A549 (cell line): ENCODE measurements around the gene SENP5. TPM values are rescaled to one million over a fixed set of nuclear protein-coding genes. Genes with fewer than 3 reads are reported as not detected.

ENCODE experiments used
- ATAC-seq, 2 experiments: fragments of 200-7000 bp in 1 of 2; fragments of >200 bp in 1 of 2; cut with Nextera tagmentation in 1 of 2; cut with Tn5 transposase in 1 of 2; 3 replicates each; pipeline versions ENCODE4 v1.8.0 to v1.9.1; 2018 to 2020; ENCODE audit warnings: mild to moderate bottlenecking in 1 of 2, moderate library complexity in 1 of 2
- CTCF ChIA-PET: fragments of 300-600 bp; sonication (Branson Sonifier 250); formaldehyde crosslinking; extraction: SDS; loops from one replicate; lab custom pipeline; 2021; ENCODE audit warnings: antibody characterized with exemption, inconsistent platforms; lab: Yijun Ruan, JAX
- POLR2A ChIA-PET: fragments of 350-600 bp; formaldehyde crosslinking; extraction: SDS; loops from one replicate; lab custom pipeline; 2021; ENCODE audit warnings: antibody characterized with exemption, inconsistent platforms; lab: Yijun Ruan, JAX
- DNase-seq, 2 experiments: peaks; one replicate each; pipeline versions ENCODE4 v3.0.0 to v3.0.0-alpha.2; 2011 to 2016; ENCODE audit warnings: low read depth in 1 of 2, low spot score in 1 of 2
- FAIRE-seq: peaks from 2 replicates; lab custom pipeline; 2011; peaks lifted over from hg19 to GRCh38; lab: Jason Lieb, UNC
- H3K27ac ChIP-seq, 2 experiments: fragments of >200 bp; sonication (Bioruptor Twin); formaldehyde crosslinking; 3 replicates each; pipeline ENCODE4 v1.5.1; 2016 to 2017
- H3K4me1 ChIP-seq: fragments of >200 bp; sonication (Bioruptor Twin); formaldehyde crosslinking; 3 replicates; pipeline ENCODE4 v1.6.1; 2016
- H3K4me2 ChIP-seq: fragments of >200 bp; sonication (Bioruptor Twin); formaldehyde crosslinking; 3 replicates; pipeline ENCODE4 v1.6.1; 2016
- H3K4me3 ChIP-seq: fragments of >200 bp; sonication (Bioruptor Twin); formaldehyde crosslinking; 3 replicates; pipeline ENCODE4 v1.5.1; 2016
- H3K9me3 ChIP-seq: fragments of >200 bp; sonication (Bioruptor Twin); formaldehyde crosslinking; 3 replicates; pipeline ENCODE4 v1.6.1; 2016
- CBX2 ChIP-seq: fragments of 200-600 bp; sonication (generic); IDR thresholded peaks from 2 replicates; pipeline ENCODE4 v1.6.1; 2016; ENCODE audit warnings: low read depth, mild to moderate bottlenecking, borderline replicate concordance
- CBX8 ChIP-seq: fragments of 200-600 bp; sonication (generic); IDR thresholded peaks from 2 replicates; pipeline ENCODE4 v1.6.1; 2016
- CEBPB ChIP-seq, 2 experiments: fragments of >200 bp in 1 of 2; sonication (Bioruptor Twin) in 1 of 2; formaldehyde crosslinking in 1 of 2; IDR thresholded peaks; 2 replicates each; pipeline ENCODE4 v1.6.1; 2012 to 2016
- CHD2 ChIP-seq: fragments of 150-350 bp; IDR thresholded peaks from 2 replicates; pipeline ENCODE4 v1.6.1; 2014; ENCODE audit warnings: low read length; ENCODE audit not compliant: partially characterized antibody
- EHF ChIP-seq: fragments of 250-450 bp; sonication (Bioruptor Pico); IDR thresholded peaks from 2 replicates; pipeline ENCODE4 v1.5.0; 2020; ENCODE audit warnings: mild to moderate bottlenecking
- EHMT2 ChIP-seq: fragments of 200-600 bp; sonication (generic); IDR thresholded peaks from 2 replicates; pipeline ENCODE4 v1.6.1; 2016; ENCODE audit warnings: antibody characterized with exemption, low read depth, mild to moderate bottlenecking, moderate library complexity
- EP300 ChIP-seq, 2 experiments: fragments of >200 bp; sonication (Bioruptor Twin); formaldehyde crosslinking; IDR thresholded peaks; 2 replicates in 1 of 2; 3 replicates in 1 of 2; pipeline ENCODE4 v1.6.1; 2016 to 2017
- ESRRA ChIP-seq: fragments of 150-350 bp; IDR thresholded peaks from 2 replicates; pipeline ENCODE4 v1.6.1; 2014; ENCODE audit warnings: mild to moderate bottlenecking, low read length, borderline replicate concordance
- FOSL2 ChIP-seq, 2 experiments: fragments of 450-650 bp in 1 of 2; fragments of >200 bp in 1 of 2; sonication (Bioruptor Twin) in 1 of 2; formaldehyde crosslinking; IDR thresholded peaks; 2 replicates each; pipeline versions ENCODE4 v1.5.0 to v1.6.1; 2016 to 2020; ENCODE audit warnings: mild to moderate bottlenecking in 1 of 2, moderate library complexity in 1 of 2
- HEYL ChIP-seq: fragments of 250-450 bp; sonication (Bioruptor Pico); IDR thresholded peaks from 2 replicates; pipeline ENCODE4 v1.8.0; 2021; ENCODE audit warnings: mild to moderate bottlenecking, moderate library complexity
- HOXB5 ChIP-seq: fragments of 250-450 bp; sonication (Bioruptor Pico); IDR thresholded peaks from 2 replicates; pipeline ENCODE4 v1.5.0; 2020; ENCODE audit warnings: mild to moderate bottlenecking, moderate library complexity
- MAFK ChIP-seq: fragments of 450-650 bp; IDR thresholded peaks from 2 replicates; pipeline ENCODE4 v1.6.1; 2014; ENCODE audit not compliant: partially characterized antibody
- MYC ChIP-seq: IDR thresholded peaks from 2 replicates; pipeline ENCODE4 v1.6.1; 2012; ENCODE audit warnings: mild to moderate bottlenecking, inconsistent platforms, low read length, improper control_type of control experiment, borderline replicate concordance
- NPAS2 ChIP-seq: fragments of 250-450 bp; sonication (Bioruptor Pico); IDR thresholded peaks from 2 replicates; pipeline ENCODE4 v1.8.0; 2022; ENCODE audit warnings: mild to moderate bottlenecking, moderate library complexity, borderline replicate concordance
- NR3C1 ChIP-seq: fragments of >200 bp; sonication (Bioruptor Twin); formaldehyde crosslinking; IDR thresholded peaks from 3 replicates; pipeline ENCODE4 v1.6.1; 2017
- PBX3 ChIP-seq: IDR thresholded peaks from 2 replicates; pipeline ENCODE4 v1.6.1; 2012
- PHF8 ChIP-seq: fragments of 200-600 bp; sonication (generic); IDR thresholded peaks from 2 replicates; pipeline ENCODE4 v1.6.1; 2016; ENCODE audit warnings: low read depth, mild to moderate bottlenecking, antibody characterized with exemption, moderate library complexity, borderline replicate concordance
- POLR2A ChIP-seq: IDR thresholded peaks from 2 replicates; pipeline ENCODE4 v1.6.1; 2012; ENCODE audit warnings: mild to moderate bottlenecking, low read length
- POLR2AphosphoS2 ChIP-seq: conservative IDR thresholded peaks from 2 replicates; pipeline ENCODE4 v1.6.1; 2012; ENCODE audit warnings: low read length, improper control_type of control experiment, inconsistent platforms
- RARB ChIP-seq: fragments of 250-450 bp; sonication (Bioruptor Pico); IDR thresholded peaks from 2 replicates; pipeline ENCODE4 v1.8.0; 2021; ENCODE audit warnings: mild to moderate bottlenecking, moderate library complexity
- RCOR1 ChIP-seq: fragments of 150-350 bp; IDR thresholded peaks from 2 replicates; pipeline ENCODE4 v1.6.1; 2014; ENCODE audit warnings: antibody characterized with exemption, low read length, low read depth
- RFX5 ChIP-seq: fragments of 450-650 bp; IDR thresholded peaks from 2 replicates; pipeline ENCODE4 v1.7.1; 2014; ENCODE audit warnings: antibody characterized with exemption, mild to moderate bottlenecking, moderate library complexity
- SMC3 ChIP-seq: fragments of >200 bp; sonication (Bioruptor Twin); formaldehyde crosslinking; IDR thresholded peaks from 3 replicates; pipeline ENCODE4 v1.6.1; 2018; ENCODE audit warnings: inconsistent platforms
- SREBF2 ChIP-seq: fragments of 450-650 bp; IDR thresholded peaks from 2 replicates; pipeline ENCODE4 v1.6.1; 2014; ENCODE audit warnings: mild to moderate bottlenecking, moderate library complexity
- TP53 ChIP-seq: fragments of 250-450 bp; sonication (Bioruptor Pico); IDR thresholded peaks from 2 replicates; pipeline ENCODE4 v1.5.0; 2021; ENCODE audit warnings: mild to moderate bottlenecking, moderate library complexity
- WGBS: methylation state at CpG from one replicate; pipeline ENCODE4 v1.1.6; 2017; ENCODE audit errors: missing lambda C conversion rate; 5-methylcytosine and 5-hydroxymethylcytosine counted together
- polyA plus RNA-seq, 4 experiments: library from polyadenylated mRNA; depleted of rRNA in 3 of 4; stranded (reverse); fragments of >200 nt; fragmentation: RNase III in 1 of 4; extraction: RNeasy Plus Mini Kit Qiagen cat#74134 plus additional on column Dnase treatment in 1 of 4; gene quantifications; 2 replicates in 3 of 4; 3 replicates in 1 of 4; pipeline ENCODE4 v1.2.3, GENCODE V29; 2011 to 2017
- TF ChIP-seq, protein P1 (sequence below): fragments of >200 bp; sonication (Bioruptor Twin); formaldehyde crosslinking; IDR thresholded peaks from 3 replicates; pipeline ENCODE4 v1.6.1; 2016
- TF ChIP-seq, protein P2 (sequence below): fragments of 200-600 bp; sonication (generic); IDR thresholded peaks from 2 replicates; pipeline ENCODE4 v1.6.1; 2016; ENCODE audit warnings: antibody characterized with exemption, mild to moderate bottlenecking, moderate library complexity
- TF ChIP-seq, protein P3 (sequence below): IDR thresholded peaks from 2 replicates; pipeline ENCODE4 v1.6.1; 2012

SENP5 gene
- polyA plus RNA-seq, 2 of the 4 experiments (the other 2 are of a cell fraction): 6.8 to 12.9 TPM

DNA sequence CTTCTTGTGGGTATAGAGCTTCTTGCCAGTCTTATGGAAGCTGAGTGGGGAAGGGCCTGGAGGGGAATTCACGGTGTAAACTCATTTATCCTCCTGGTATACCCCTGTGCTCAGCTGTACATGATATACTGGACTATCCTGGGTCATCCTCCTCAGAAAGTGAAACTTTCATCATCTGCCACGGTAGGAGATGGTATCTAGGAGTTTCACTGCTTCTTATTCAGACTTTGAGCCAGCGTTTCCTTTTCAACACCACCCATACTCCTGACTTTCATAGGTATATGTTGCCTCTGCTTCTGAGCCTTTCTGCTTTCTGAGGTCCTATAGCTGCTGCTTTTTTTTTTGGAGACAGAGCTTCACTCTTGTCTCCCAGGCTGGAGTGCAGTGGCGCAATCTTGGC is 15.6 kb downstream of the SENP5 start:
- no peaks in the 10 kb centered on the region for H3K9me3 ChIP-seq
- 90% methylated on average over 4 of the region's 4 CpGs for WGBS
- FAIRE-seq (no peak), ATAC-seq (no peak), DNase-seq (no peak)
- TF ChIP-seq SREBF2 (no peak), RFX5 (no peak), PBX3 (no peak), PHF8 (no peak), CHD2 (no peak), POLR2A (no peak), TP53 (no peak), FOSL2 (IDR thresholded peaks at IDR 0.05) (no peak), FOSL2 (CRISPR knock-in tag; IDR thresholded peaks at IDR 0.05) (no peak), HOXB5 (CRISPR knock-in tag) (no peak), NPAS2 (CRISPR knock-in tag) (no peak), RARB (CRISPR knock-in tag) (no peak), POLR2AphosphoS2 (no peak), SMC3 (no peak), EHMT2 (no peak)
- TF ChIP-seq, protein P1, sequence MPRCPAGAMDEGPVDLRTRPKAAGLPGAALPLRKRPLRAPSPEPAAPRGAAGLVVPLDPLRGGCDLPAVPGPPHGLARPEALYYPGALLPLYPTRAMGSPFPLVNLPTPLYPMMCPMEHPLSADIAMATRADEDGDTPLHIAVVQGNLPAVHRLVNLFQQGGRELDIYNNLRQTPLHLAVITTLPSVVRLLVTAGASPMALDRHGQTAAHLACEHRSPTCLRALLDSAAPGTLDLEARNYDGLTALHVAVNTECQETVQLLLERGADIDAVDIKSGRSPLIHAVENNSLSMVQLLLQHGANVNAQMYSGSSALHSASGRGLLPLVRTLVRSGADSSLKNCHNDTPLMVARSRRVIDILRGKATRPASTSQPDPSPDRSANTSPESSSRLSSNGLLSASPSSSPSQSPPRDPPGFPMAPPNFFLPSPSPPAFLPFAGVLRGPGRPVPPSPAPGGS: no peak
- TF ChIP-seq, protein P2, sequence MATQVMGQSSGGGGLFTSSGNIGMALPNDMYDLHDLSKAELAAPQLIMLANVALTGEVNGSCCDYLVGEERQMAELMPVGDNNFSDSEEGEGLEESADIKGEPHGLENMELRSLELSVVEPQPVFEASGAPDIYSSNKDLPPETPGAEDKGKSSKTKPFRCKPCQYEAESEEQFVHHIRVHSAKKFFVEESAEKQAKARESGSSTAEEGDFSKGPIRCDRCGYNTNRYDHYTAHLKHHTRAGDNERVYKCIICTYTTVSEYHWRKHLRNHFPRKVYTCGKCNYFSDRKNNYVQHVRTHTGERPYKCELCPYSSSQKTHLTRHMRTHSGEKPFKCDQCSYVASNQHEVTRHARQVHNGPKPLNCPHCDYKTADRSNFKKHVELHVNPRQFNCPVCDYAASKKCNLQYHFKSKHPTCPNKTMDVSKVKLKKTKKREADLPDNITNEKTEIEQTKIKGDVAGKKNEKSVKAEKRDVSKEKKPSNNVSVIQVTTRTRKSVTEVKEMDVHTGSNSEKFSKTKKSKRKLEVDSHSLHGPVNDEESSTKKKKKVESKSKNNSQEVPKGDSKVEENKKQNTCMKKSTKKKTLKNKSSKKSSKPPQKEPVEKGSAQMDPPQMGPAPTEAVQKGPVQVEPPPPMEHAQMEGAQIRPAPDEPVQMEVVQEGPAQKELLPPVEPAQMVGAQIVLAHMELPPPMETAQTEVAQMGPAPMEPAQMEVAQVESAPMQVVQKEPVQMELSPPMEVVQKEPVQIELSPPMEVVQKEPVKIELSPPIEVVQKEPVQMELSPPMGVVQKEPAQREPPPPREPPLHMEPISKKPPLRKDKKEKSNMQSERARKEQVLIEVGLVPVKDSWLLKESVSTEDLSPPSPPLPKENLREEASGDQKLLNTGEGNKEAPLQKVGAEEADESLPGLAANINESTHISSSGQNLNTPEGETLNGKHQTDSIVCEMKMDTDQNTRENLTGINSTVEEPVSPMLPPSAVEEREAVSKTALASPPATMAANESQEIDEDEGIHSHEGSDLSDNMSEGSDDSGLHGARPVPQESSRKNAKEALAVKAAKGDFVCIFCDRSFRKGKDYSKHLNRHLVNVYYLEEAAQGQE: no peak
- no peak overlapping the region for H3K27ac ChIP-seq
- no peak overlapping the region for H3K4me2 ChIP-seq
- H3K4me3 ChIP-seq: no peak overlapping the region
- H3K4me1 ChIP-seq: no peaks in the 10 kb centered on the region
- ChIA-PET CTCF (interaction anchor here (1.6 kb wide), 1 partner anchor 12 kb away, joined by 3 read pairs; no protein-coding TSS in a partner anchor), POLR2A (no interaction called here)

GRCh38 chr3:196886144-196886543 is 18.4 kb downstream of the SENP5 start:
- Histone ChIP-seq H3K27ac (no peak overlapping the region), H3K4me1 (no peaks in the 10 kb centered on the region), H3K4me2 (no peak overlapping the region), H3K9me3 (no peaks in the 10 kb centered on the region), H3K4me3 (no peak overlapping the region)
- WGBS: 83% methylated on average over 4 of the region's 4 CpGs
- FAIRE-seq (no peak), DNase-seq (no peak), ATAC-seq (no peak)
- ChIA-PET POLR2A (interaction anchor here (0.5 kb wide), 1 partner anchor 1179 kb away, joined by 9 read pairs; no protein-coding TSS in a partner anchor), CTCF (no interaction called here)
- TF ChIP-seq CBX2: no peak
- no peak for TF ChIP-seq SMC3
- TF ChIP-seq, protein P3, sequence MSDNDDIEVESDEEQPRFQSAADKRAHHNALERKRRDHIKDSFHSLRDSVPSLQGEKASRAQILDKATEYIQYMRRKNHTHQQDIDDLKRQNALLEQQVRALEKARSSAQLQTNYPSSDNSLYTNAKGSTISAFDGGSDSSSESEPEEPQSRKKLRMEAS: no peak
- TF ChIP-seq FOSL2 (IDR thresholded peaks at IDR 0.05): no peak
- no peak for TF ChIP-seq FOSL2 (CRISPR knock-in tag; IDR thresholded peaks at IDR 0.05)
- no peak for TF ChIP-seq RARB (CRISPR knock-in tag)
- TF ChIP-seq ESRRA: no peak
- no peak for TF ChIP-seq HEYL (CRISPR knock-in tag)
- no peak for TF ChIP-seq CBX8
- no peak for TF ChIP-seq SREBF2
- no peak for TF ChIP-seq EHF (CRISPR knock-in tag)
- TF ChIP-seq MYC: no peak
- no peak for TF ChIP-seq CEBPB (IDR thresholded peaks at IDR 0.05)
- TF ChIP-seq MAFK: no peak
- no peak for TF ChIP-seq NR3C1
- TF ChIP-seq CHD2: no peak
- no peak for TF ChIP-seq EP300 (IDR thresholded peaks at IDR 0.05)
- no peak for TF ChIP-seq POLR2A
- TF ChIP-seq RCOR1: no peak
